ENCODE results near the gene OSBPL2. TPM values are rescaled to one million over a fixed set of nuclear protein-coding genes. Genes with fewer than 3 reads are reported as not detected.

The OSBPL2 gene
- total and polyA plus RNA-seq, 2 experiments from 2014 or later = 37.5 to 43.4 TPM

DNA sequence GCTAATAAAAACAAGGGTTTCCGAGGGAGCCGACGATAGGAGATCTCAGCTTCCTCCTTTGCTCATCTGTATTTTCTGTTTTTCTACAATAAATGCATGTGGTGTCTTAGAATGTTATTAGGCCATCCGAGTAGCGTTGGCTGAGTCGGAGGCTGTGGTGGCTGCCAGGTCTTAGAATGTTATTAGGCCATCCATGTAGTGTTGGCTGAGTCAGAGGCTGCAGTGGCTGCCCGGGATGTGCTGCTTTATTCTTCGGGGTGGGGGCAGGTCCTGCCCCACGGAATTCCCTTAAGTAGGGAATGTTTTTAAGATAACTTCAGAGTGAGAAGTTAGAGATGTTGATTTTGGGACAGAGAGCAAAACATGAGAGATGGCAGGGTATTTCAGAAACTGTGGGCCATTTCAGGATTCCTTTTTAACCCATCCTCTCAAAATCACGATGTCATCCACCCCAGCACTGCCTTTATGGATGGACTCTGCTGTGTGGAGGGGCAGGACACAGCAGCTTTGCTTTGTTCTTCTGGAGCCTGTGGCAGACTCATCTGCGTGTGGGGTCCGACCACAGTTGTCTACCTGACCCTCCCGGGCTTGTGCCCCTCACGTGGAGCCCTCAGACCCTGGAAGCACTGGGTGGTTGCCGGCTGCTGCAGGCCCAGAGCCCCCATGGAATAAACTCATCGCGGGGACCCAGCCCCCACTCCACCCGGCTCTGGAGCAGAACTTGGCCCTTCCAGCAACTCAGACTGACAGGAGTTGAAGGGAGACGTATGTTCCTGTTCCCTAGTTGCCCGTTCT lies 20.4 kb downstream of the OSBPL2 start:
- Histone ChIP-seq H3K27me3 (no peaks in the 10 kb centered on the region), H3K27ac (no peak overlapping the region), H3K4me1 (ENCODE audit: low read depth) (no peaks in the 10 kb centered on the region), H3K9me3 (ENCODE audit: low read depth) (no peaks in the 10 kb centered on the region), H3K4me3 (no peak overlapping the region), H3K36me3 (peaks cover 5% of the 10 kb centered on the region)
- peak in 1 of 2 donors; percentile 71 for DNase-seq (ENCODE audit: low read depth in 1 of 2, low spot score in 1 of 2)
- TF ChIP-seq CTCF (IDR thresholded peaks at IDR 0.05; ENCODE audit: low read depth, low read length) = no peak

DNA sequence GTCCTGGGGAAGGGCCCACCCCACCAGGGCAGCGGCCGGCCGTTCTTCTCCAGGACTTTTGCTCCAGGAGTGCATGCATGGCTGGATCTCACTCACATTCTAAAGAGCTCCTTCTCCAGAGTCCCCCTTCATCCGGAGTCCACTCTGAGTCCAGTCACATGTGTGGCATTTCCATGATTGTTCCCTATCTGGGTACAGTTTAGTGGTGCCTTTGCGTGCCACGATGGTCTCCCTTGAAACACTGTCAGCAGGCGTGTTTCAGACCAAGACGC lies 20.9 kb downstream of the OSBPL2 start:
- DNase-seq (ENCODE audit: low read depth in 1 of 2, low spot score in 1 of 2) = no peak

DNA sequence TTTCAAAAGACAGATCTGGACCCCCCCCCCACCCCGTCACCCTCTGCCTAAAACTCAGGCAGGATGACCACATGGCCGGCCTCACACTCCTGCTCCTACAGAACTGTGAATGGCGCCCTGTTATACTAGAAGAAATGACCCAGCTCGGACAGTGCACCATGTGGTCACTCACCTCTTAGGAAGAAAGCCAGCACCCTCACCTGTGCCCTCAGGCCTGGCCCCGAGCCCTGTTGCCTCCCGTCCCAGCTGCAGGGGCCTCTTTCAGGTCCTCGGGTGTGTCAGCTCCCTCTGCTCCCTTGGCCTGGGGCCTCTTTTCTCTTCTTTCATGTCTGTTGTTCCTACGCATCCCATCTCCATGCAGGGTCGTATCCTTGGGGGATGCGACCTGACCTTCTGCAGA lies 23.7 kb downstream of the OSBPL2 start:
- Histone ChIP-seq H3K9me3 (ENCODE audit: low read depth) (no peaks in the 10 kb centered on the region), H3K27ac (no peak overlapping the region), H3K36me3 (peaks cover 9% of the 10 kb centered on the region), H3K4me1 (ENCODE audit: low read depth) (no peaks in the 10 kb centered on the region), H3K27me3 (no peaks in the 10 kb centered on the region), H3K4me3 (no peak overlapping the region)
- no peak for DNase-seq (ENCODE audit: low read depth in 1 of 2, low spot score in 1 of 2)
- no peak for TF ChIP-seq CTCF (IDR thresholded peaks at IDR 0.05; ENCODE audit: low read depth, low read length)

More for the DNA sequence above, 20.9 kb downstream of the OSBPL2 start:
- Histone ChIP-seq H3K36me3 (peaks cover 8% of the 10 kb centered on the region), H3K4me1 (ENCODE audit: low read depth) (no peaks in the 10 kb centered on the region), H3K27me3 (no peaks in the 10 kb centered on the region), H3K4me3 (no peak overlapping the region), H3K9me3 (ENCODE audit: low read depth) (no peaks in the 10 kb centered on the region), H3K27ac (no peak overlapping the region)
- TF ChIP-seq CTCF (IDR thresholded peaks at IDR 0.05; ENCODE audit: low read depth, low read length) = no peak

DNA sequence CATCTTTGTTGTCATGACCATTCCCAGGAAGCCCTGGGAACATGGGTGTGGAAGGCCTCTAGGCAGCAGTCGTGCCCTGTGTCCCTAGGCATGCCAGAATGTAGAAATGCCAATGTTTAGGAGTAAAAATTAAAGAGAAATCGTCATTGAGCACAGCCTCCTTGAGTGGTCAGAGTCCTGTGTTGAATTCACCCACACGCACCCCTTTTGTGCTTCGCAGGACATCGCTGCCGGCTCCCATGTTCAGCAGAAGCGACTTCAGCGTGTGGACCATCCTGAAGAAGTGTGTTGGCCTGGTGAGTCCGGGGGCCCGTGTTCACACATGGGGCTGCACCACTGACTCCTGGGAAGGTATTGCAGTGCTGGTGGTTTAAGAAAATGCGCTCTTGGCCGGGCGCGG lies 25.1 kb downstream of the OSBPL2 start:
- H3K9me3 ChIP-seq (ENCODE audit: low read depth) = no peaks in the 10 kb centered on the region
- no peak for DNase-seq (ENCODE audit: low read depth in 1 of 2, low spot score in 1 of 2)
- no peak for TF ChIP-seq CTCF (IDR thresholded peaks at IDR 0.05; ENCODE audit: low read depth, low read length)
- H3K27me3 ChIP-seq = no peaks in the 10 kb centered on the region
- peaks cover 9% of the 10 kb centered on the region for H3K36me3 ChIP-seq
- H3K27ac ChIP-seq = no peak overlapping the region
- H3K4me1 ChIP-seq (ENCODE audit: low read depth) = no peaks in the 10 kb centered on the region
- no peak overlapping the region for H3K4me3 ChIP-seq

DNA sequence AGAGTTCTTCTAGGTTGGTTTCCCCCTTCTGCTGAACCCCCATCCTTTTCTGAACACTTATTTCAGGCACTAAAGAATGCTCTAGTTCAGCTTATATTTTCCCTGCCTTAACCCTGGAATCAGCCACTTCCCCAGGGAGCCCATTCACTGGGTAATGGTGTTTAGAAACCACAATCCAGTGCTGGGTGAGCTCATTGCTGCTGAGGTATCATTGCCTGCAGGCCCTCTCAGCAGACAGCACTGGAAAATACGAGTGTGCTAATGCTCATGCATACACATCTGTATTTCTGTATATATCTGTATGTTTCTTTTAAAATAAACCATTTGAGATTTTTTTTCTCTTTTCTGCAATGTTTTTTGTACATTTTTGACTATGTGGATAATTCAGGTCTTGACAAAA lies 27.0 kb downstream of the OSBPL2 start:
- H3K27ac ChIP-seq = no peak overlapping the region
- no peaks in the 10 kb centered on the region for H3K4me1 ChIP-seq (ENCODE audit: low read depth)
- DNase-seq (ENCODE audit: low read depth in 1 of 2, low spot score in 1 of 2) = no peak
- H3K27me3 ChIP-seq = no peaks in the 10 kb centered on the region
- H3K36me3 ChIP-seq = peaks cover 12% of the 10 kb centered on the region
- TF ChIP-seq CTCF (IDR thresholded peaks at IDR 0.05; ENCODE audit: low read depth, low read length) = no peak
- H3K4me3 ChIP-seq = no peak overlapping the region
- no peaks in the 10 kb centered on the region for H3K9me3 ChIP-seq (ENCODE audit: low read depth)
